ENCODE data around the gene DECR2.

DECR2 gene

GRCh38 chr16:400061-400591 lies 1.6 kb upstream of the DECR2 start:
- Histone ChIP-seq H3K36me3 (ENCODE audit: control insufficient read depth, low read length) (peaks cover 34% of the 10 kb centered on the region), H3K79me2 (ENCODE audit: control insufficient read depth, low read length) (peaks cover 39% of the 10 kb centered on the region), H3K4me3 (ENCODE audit: low read length) (peak overlapping the region; percentile 83), H3K4me2 (ENCODE audit: low read length) (peak overlapping the region; percentile 65), H3K27me3 (ENCODE audit: control insufficient read depth, low read length) (no peaks in the 10 kb centered on the region), H3K9me3 (ENCODE audit: control insufficient read depth, insufficient read depth, low read length) (no peaks in the 10 kb centered on the region), H3K27ac (ENCODE audit: low read depth, low read length) (peak overlapping the region; percentile 84), H3K4me1 (ENCODE audit: control insufficient read depth, low read length) (peaks cover 52% of the 10 kb centered on the region), H3K9me2 (replicated peaks; ENCODE audit: control insufficient read depth, low read length) (no peaks in the 10 kb centered on the region), H4K20me1 (ENCODE audit: control insufficient read depth, insufficient read depth, low read depth, low read length) (no peaks in the 10 kb centered on the region), H3F3A (ENCODE audit: control insufficient read depth, insufficient read depth) (peaks cover 36% of the 10 kb centered on the region)
- no peak for TF ChIP-seq EZH2phosphoT487 (IDR thresholded peaks at IDR 0.05; ENCODE audit: borderline replicate concordance, low read length)
- no peak for TF ChIP-seq CTCF (IDR thresholded peaks at IDR 0.05; ENCODE audit: low read depth, low read length, poor library complexity, severe bottlenecking)

- H3F3A ChIP-seq (ENCODE audit: control insufficient read depth, insufficient read depth): peaks cover 6% of the 10 kb centered on the region
- H3K4me2 ChIP-seq (ENCODE audit: low read length): no peak overlapping the region
- H3K9me3 ChIP-seq (ENCODE audit: control insufficient read depth, insufficient read depth, low read length): no peaks in the 10 kb centered on the region
- no peaks in the 10 kb centered on the region for H3K27me3 ChIP-seq (ENCODE audit: control insufficient read depth, low read length)
- H3K79me2 ChIP-seq (ENCODE audit: control insufficient read depth, low read length): peaks cover 11% of the 10 kb centered on the region
- peaks cover 11% of the 10 kb centered on the region for H3K36me3 ChIP-seq (ENCODE audit: control insufficient read depth, low read length)
- peaks cover 12% of the 10 kb centered on the region for H3K4me1 ChIP-seq (ENCODE audit: control insufficient read depth, low read length)
- H3K27ac ChIP-seq (ENCODE audit: low read depth, low read length): no peak overlapping the region
- no peaks in the 10 kb centered on the region for H3K9me2 ChIP-seq (replicated peaks; ENCODE audit: control insufficient read depth, low read length)
- H4K20me1 ChIP-seq (ENCODE audit: control insufficient read depth, insufficient read depth, low read depth, low read length): no peaks in the 10 kb centered on the region
- TF ChIP-seq EZH2phosphoT487 (IDR thresholded peaks at IDR 0.05; ENCODE audit: borderline replicate concordance, low read length) (no peak), CTCF (IDR thresholded peaks at IDR 0.05; ENCODE audit: low read depth, low read length, poor library complexity, severe bottlenecking) (no peak)
- H3K4me3 ChIP-seq (ENCODE audit: low read length): no peak overlapping the region
Measured at GRCh38 chr16:404971-405486, 3.3 kb downstream of the DECR2 start.

- H3K36me3 ChIP-seq (ENCODE audit: control insufficient read depth, low read length): peaks cover 3% of the 10 kb centered on the region; the same call in 1 of the 2 replicates
- no peak overlapping the region for H3K4me2 ChIP-seq (ENCODE audit: low read length)
- no peaks in the 10 kb centered on the region for H3K9me3 ChIP-seq (ENCODE audit: control insufficient read depth, insufficient read depth, low read length)
- H3K9me2 ChIP-seq (replicated peaks; ENCODE audit: control insufficient read depth, low read length): no peaks in the 10 kb centered on the region
- H3K4me1 ChIP-seq (ENCODE audit: control insufficient read depth, low read length): 0 out of 2 replicates have a peak, but pooled peaks cover 5% of the 10 kb centered on the region
- H3K27me3 ChIP-seq (ENCODE audit: control insufficient read depth, low read length): no peaks in the 10 kb centered on the region
- no peak overlapping the region for H3K4me3 ChIP-seq (ENCODE audit: low read length)
- no peaks in the 10 kb centered on the region; the same call in 1 of the 2 replicates for H3F3A ChIP-seq (ENCODE audit: control insufficient read depth, insufficient read depth)
- H4K20me1 ChIP-seq (ENCODE audit: control insufficient read depth, insufficient read depth, low read depth, low read length): no peaks in the 10 kb centered on the region
- no peak overlapping the region for H3K27ac ChIP-seq (ENCODE audit: low read depth, low read length)
- peaks cover 4% of the 10 kb centered on the region for H3K79me2 ChIP-seq (ENCODE audit: control insufficient read depth, low read length)
- TF ChIP-seq EZH2phosphoT487 (IDR thresholded peaks at IDR 0.05; ENCODE audit: borderline replicate concordance, low read length) (no peak), CTCF (IDR thresholded peaks at IDR 0.05; ENCODE audit: low read depth, low read length, poor library complexity, severe bottlenecking) (no peak)
Measured at GRCh38 chr16:405548-406506, 4.1 kb downstream of the DECR2 start.
